CD4-positive, alpha-beta T cell treated with Interleukin-4 for 4 hours (primary cell): Measurements from ENCODE around the gene SNRNP25.
"Not testable (repeated sequence)": the region's sequence is repeated elsewhere in the genome, so short reads cannot be mapped to it uniquely, and the experiment has no call there.

Experiments
- DNase-seq: peaks from one replicate; pipeline ENCODE4 v3.0.0-alpha.2; 2020

SNRNP25 gene

DNA sequence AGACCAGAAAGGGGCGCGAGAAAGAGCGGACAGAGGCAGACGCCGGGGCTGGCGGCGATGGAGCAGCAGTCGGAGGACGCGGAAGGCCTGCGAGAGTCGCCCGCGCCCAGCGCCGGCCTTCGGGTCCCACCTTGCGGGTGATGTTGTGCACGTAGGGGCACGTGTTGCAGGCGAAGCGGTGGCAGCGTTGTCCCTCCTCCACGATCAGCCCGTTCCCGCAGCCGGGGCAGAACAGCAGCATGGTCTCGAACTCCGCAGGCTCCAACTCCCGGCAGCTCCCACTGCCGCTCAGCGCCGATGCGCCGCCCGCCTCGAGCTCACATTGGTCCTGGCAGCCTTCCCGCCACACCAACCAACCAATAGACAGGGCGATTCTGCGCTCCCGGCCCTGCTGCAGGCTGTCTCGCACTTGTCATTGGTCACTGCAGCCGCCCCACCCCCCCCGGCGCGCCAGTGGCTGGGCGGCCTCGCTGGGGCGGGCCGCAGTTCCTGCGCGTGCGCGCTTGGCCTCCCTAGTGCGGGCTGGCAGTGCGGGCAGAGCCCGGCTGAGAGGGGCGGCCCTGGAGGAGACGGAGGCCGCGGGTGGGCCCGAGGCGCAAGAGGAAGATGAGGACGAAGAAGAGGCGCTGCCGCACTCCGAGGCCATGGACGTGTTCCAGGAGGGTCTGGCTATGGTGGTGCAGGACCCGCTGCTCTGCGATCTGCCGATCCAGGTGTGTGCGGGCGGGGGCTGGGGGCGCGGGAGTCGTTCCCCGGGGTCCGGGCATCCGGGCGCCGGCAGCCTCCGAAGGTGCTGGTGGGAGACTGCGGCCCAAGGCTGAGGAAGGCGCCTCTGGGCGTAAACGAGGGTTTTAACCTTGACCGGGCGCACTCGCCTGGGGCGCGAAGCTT lies at the start of gene SNRNP25, which contains the start of gene POLR3K:
Gene SNRNP25 (plus strand): TSS at position 483 of the 891 bp plus-strand sequence. CDS start 189 bp downstream, at position 672.
Gene POLR3K (minus strand): TSS at position 263 of the 891 bp plus-strand sequence. CDS start 22 bp downstream, at position 241.
- peak; percentile 98 for DNase-seq

DNA sequence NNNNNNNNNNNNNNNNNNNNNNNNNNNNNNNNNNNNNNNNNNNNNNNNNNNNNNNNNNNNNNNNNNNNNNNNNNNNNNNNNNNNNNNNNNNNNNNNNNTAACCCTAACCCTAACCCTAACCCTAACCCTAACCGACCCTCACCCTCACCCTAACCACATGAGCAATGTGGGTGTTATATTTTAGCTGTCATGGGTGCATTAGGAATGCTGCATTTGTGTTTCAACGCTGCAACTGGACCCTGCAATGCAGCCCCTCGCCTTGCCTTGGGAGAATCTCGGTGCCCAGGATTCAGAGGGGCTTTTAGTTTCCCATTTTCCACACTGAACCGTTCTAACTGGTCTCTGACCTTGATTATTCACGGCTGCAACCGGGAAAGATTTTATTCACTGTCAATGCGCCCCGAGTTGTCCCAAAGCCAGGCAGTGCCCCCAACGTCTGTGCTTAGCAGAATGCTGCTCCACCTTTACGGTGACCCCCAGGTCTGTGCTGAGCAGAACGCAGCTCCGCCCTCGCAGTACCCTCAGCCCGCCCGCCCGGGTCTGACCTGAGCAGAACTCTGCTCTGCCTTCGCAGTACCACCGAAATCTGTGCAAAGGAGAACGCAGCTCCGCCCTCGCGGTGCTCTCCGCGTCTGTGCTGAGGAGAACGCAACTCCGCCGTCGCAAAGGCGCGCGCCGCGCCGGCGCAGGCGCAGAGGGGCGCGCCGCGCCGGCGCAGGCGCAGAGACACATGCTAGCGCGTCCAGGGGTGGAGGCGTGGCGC lies 43.5 kb upstream of the SNRNP25 start:
- DNase-seq: no peak

DNA sequence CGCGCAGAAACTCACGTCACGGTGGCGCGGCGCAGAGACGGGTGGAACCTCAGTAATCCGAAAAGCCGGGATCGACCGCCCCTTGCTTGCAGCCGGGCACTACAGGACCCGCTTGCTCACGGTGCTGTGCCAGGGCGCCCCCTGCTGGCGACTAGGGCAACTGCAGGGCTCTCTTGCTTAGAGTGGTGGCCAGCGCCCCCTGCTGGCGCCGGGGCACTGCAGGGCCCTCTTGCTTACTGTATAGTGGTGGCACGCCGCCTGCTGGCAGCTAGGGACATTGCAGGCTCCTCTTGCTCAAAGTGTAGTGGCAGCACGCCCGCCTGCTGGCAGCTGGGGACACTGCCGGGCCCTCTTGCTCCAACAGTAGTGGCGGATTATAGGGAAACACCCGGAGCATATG lies 42.9 kb upstream of the SNRNP25 start:
- peak; percentile 91 for DNase-seq

DNA sequence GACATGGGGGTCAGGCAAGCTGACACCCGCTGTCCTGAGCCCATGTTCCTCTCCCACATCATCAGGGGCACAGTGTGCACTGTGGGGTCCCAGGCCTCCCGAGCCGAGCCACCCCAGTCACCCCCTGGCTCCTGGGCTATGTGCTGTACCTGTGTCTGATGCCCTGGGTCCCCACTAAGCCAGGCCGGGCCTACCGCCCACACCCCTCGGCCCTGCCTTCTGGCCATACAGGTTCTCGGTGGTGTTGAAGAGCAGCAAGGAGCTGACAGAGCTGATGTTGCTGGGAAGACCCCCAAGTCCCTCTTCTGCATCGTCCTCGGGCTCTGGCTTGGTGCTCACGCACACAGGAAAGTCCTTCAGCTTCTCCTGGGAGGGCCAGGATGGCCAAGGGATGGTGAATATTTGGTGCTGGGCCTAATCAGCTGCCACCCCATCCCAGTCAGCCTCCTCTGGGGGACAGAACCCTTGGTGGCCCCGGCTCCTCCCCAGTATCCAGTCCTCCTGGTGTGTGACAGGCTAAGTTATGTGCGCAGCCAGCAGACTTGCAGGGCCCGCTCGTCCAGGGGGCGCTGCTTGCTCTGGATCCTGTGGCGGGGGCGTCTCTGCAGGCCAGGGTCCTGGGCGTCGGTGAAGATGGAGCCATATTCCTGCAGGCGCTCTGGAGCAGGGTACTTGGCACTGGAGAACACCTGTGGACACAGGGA lies 36.4 kb upstream of the SNRNP25 start:
- not testable (repeated sequence) for DNase-seq

DNA sequence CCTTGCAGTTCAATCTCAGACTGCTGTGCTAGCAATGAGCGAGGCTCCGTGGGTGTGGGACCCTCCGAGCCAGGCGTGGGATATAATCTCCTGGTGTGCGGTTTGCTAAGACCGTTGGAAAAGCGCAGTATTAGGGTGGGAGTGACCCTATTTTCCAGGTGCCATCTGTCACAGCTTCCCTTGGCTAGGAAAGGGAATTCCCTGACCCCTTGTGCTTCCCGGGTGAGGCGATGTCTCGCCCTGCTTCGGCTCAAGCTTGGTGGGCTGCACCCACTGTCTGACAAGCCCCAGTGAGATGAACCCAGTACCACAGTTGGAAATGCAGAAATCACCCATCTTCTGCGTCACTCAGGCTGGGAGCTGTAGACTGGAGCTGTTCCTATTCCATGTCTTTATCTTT lies 32.7 kb upstream of the SNRNP25 start:
- not testable (repeated sequence) for DNase-seq

DNA sequence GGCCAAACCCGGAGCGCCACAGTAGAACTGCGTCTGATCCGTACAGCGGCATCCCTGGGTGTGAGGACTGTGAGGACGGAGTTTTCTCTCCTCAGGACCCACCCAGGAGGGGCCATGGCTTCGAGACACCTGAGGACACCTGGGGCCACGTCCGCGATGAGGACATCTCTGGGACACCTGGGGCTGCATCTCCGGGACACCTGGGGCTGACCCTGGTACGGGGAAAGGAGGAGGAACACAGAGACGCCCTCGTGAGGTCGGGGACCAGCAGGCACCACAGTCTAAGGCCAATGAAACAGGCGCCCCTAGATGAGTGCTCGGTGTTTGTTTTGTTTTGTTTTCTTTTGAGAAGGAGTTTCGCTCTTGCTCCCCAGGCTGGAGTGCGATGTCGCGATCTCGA lies 29.5 kb upstream of the SNRNP25 start:
- DNase-seq: not testable (repeated sequence)

DNA sequence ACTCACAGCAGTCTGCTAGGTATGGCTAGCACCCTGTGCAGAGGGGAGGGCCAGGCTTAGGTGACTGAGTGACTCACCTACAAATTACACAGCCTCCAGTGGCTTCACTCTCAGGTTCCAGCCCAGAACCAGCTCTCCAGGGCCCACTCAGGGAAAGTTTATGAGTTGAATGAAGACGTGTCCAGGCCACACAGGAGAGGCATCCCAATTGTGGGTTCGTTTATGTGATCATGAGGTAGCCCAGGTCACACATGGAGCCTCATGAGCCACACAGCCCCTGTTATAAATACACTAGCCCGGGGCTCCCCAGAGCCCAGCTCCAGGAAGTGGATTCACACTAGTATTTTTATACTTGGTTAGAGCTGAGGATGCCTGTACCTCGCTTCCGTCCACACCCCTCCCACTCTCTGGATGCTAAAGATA lies 27.7 kb upstream of the SNRNP25 start:
- not testable (repeated sequence) for DNase-seq

DNA sequence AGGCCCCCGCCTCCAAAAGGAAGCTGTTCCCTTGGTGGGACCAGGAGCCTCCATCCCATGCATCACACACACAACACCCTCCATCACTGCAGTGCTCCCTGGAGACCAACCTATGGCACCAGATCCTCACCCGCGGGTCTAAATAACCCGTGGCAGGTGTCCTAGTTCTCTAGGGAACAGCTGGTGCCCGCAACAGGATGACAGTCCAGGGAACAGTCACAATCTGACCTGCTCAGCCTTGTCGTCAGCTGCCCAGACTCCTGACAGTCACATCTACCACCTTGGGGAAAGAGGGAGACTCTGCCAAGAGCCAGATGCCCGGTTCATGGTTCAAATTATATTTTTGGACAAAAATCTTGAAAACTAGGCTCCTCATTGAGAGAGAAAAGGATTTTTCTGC lies 23.0 kb upstream of the SNRNP25 start:
- not testable (repeated sequence) for DNase-seq

DNA sequence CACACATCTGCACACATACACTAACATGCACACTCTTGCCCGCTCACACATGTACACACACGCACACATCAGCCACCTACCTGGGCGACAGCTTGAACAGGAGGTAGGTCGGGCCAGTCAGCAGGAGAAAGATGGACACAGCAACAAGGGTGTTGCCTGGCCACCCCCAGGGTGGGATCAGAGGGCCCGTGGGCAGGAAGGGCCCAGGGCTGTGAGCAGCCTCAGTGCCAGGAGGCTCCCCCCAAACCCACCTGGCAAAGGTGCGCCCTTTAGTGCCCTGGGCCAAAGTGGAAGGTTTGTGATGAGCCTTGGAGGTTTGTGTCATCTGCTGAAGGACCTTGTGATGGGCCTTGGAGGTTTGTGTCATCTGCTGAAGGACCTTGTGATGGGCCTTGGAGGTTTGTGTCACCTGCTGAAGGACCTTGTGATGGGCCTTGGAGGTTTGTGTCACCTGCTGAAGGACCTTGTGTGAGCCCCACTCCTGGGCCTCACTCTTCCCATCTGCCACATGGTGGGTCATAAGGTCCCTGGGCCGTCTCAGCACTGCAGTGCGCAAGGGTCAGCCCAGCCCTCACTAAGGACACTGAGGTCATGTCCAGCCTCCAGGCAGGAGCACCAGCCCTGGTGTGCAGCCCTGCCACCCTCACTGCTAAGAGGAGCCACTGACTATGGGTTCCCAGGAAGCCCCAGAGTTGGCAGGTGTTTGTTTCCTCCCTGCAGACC lies 20.3 kb upstream of the SNRNP25 start:
- DNase-seq: not testable (repeated sequence)

DNA sequence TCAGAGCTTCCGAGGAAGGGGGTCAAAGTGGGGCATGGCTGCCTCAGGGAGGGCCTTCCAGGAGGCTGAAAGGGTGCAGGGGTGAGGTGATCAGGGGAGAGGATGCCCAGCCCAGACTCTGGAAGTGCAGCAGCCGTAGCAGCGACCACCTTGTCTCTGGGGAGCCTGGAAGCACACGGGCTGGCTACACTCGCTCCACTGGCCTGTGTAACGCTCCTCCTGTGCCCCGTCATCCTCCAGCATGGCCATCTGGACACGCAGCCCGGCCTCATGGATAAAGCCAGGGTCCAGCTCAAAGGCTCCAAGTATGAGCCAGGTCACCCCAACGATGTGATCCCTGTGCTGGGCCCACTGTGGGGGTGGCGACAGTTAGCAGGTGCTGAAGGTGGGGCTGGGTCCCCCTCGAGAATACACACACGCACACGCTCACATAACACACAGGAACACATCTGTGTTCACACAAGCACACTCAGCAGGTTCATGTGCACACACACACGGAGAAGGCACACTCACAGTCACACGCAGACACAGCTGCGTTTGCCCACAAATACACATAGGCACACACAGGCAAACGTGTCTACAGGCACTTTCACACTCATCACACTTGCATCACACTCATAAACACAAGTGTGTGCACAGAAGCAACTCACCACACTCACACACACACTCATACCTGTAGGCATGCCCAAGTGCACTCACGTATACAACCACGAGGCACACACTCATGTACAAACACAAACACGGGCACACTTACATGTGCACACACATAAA lies 19.6 kb upstream of the SNRNP25 start:
- no peak for DNase-seq

DNA sequence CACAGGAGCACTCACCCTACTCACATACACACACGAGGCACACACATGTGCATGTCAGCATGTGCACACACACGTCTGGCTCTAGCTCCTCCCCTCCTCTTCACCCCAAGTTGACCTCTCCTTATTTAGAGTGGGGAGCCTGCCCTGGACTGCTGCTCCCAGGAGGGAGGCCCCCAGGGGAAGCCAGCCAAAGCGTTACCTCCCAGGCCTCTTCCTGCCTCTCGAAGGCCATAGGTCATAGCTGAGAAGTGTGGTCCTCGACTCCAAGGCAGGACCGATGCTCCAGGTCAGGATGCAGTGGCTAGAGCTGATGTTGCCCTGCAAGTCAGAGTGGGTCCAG lies 19.0 kb upstream of the SNRNP25 start:
- DNase-seq: no peak

DNA sequence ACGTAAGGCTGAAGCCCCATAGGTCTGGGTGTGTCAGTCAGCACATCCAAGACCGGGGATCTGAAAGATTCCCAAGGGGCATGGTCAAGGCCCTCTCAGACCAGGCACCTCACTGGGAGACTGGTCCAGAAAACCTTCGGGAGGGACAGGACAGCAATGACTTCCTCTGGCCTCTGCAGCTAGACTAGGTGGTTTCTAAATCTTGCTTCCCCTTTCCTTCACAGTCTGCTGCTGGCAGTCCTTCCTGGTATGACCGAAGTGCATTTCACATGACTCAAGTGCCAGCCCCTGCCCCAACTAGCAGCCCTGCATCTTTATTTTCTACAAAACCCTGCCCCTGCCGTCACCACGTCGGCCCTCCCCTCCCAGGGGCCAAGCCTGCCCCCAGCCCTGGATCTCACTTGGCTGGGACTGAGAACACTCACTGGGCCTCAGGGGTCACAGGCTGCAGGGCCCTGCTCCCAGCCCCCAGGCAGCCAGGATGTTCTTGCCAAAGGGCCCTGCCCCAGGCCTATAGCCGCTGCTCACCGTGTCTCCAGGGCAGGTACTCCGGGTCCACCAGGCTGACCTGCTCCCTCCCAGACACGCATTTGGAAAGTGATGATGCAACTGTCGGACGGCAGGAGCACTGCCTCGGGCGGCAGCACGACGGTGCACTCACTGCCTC lies 18.5 kb upstream of the SNRNP25 start:
- DNase-seq: no peak

DNA sequence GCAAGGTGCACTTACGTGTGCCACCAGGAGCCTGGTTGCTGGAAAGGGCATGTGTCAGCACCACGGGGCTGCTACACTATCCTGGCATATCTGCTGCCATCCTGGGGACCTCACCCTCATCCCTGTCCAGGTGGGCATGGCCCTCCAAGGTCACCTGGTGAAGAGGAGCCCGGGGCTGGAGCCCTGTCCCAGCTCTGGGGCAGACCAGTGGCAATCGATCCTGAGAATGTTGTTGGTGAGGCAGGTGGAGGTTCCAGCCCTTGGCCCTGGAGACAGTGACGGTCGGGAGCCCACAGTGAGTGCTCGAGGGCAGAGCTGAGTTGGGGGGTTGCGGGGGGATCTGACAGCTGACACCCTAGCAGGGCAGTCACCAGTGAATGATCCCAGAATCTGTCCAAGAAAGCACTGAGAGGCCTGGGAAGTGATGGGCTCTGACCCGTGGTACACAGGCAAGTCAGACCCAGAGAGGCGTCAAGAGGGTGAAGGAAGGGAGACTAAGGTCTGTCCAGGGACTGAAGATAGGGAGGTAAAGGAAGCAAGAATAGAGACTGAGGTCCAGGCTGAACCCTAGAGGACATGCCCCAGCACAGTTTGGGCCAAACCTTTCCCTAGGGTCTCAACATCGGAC lies 17.8 kb upstream of the SNRNP25 start:
- no peak for DNase-seq

DNA sequence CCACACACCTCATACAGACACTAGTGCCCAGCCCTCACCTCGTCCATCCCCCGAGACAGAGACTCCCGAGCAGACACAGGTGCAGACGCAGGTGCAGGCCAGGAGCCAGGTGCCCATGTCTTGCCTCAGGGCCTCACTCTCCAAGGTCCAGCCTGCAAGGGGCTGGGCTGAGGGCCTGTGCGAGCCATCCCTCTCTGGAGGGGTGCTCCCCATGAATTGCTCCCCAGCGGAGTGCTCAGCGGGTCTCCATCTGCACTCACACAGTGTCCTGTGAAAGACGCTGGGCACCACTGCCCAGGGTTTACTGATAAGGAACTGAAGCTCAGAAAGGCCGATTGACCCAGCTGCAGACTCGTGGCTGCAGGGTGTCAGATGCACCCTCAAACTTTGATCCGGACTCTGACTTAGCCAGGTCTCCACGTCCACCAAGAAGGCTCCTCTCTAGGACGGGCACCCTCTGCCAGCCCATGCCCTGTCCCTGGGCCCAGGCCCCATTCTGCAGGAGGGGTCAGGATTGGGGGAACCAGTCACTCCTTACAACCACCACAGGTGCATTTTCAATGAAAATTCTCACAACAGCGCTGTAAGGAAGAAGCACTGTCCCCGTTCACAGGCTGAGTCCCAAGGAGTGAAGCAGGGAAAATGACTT lies 17.2 kb upstream of the SNRNP25 start:
- DNase-seq: no peak

DNA sequence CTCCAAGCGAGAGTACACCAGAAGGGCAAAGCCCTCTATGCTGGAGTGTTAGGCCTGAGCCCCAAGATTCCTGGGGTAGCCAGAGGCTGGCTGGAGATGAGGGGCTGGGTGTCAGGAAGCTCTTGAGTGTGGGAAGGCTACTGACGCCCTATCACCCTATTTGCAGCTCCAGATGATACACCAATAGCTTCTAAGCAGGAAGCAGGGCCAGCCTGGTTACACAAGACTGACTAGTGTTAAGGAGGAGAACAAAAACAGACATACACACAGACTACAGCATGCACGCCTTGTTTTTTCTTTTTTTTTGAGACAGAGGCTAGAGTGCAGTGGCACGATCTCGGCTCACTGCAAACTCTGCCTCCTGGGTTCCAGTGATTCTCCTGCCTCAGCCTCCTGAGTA lies 16.1 kb upstream of the SNRNP25 start:
- DNase-seq: no peak

DNA sequence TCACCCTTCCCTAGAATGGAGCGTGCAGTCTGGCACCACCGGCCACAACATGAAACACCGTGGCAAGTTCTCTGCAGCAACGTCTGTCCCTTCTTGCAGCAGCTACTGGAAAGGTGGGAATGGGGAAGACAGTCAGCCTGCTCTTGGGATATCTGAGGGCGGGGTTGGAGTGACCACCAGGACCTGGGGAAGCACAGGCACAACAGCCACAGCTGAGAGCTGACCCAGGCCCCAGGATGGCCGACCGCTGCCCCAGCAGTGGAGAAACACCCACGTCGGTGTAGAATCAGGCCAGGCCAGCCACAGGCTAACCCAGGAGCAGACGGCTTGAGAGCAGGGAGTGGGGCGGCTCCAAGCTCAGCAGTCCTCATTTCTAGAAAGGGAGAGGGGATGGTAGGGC lies 15.4 kb upstream of the SNRNP25 start:
- not testable (repeated sequence) for DNase-seq

DNA sequence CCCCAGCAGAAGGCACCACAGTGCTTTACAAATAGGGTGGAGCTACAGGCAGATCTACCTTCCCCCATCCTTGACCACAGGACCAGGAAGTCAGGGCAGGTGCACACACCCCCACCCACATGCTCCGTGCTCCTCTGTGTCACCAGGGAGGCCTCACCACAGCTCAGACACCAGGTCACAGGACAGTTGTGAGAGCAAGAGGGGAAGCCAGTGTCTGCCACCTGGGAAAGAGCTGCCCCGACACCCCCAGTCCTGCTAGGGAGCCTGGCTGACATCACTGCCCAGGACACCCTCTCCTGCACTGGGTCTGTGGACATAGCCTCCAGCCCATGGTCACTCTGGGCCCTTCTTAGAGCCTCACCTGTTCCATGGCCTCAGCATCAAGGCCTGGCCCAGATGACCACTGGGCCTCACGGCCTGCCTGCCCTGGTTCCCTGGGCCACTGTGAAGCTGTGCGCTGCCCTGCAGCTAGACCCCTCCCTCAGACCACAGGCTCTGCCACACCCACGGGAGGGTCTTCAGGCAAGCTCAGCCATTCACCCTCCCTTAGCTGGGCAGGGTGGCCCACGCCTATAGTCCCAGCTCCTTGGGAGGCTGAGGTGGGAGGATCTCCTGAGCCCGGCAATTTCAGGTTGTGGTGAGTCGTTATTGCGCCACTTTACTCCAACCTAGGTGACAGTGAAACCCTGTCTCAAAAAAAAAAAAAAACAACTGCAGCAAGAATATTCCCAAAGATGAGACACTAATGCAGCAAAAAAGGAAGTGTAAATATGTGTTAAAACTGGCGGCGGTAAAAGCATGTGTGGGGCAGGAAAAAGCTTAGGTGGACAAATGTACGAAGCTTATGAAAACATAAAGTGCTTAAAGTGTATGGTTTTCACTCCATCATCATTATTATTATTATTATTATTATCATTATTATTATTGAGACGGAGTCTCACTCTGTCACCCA lies 14.4 kb upstream of the SNRNP25 start:
- DNase-seq: peak; percentile 66

DNA sequence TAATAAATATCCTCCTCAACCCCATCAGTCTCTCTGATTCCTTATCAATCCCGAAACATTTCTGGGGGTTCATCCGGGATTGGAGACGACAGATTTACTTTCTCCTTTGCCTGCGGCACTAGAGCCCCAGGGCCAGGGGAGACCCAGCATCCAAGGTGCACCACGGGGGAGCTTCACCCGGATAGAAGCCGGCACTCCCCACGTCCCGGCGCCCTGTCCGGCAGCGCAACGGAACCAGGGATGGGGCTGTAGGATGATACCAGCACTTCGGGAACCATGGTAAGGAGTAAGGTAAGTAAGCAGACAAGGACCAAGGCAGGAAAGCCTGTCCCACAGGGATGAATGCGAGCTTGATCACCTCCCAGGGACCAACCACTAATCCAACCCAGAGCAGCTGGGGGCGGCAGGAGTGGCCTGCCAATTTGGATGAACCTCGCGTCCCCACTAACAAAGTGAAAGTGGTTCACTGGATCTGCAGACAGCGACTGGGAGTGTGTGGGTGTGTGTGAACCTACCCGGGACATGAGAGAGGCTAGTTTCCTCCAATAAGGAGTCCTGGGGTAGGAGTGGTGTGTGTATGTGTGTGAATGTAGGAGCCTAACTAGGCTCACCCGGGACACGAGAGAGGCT lies 12.1 kb upstream of the SNRNP25 start:
- DNase-seq: no peak
